Measurements from ENCODE around the gene PPP3CA.

- no peak for TF ChIP-seq POLR2AphosphoS5 (IDR thresholded peaks at IDR 0.05; ENCODE audit: borderline replicate concordance, low read depth, low read length)
- TF ChIP-seq EZH2 (IDR thresholded peaks at IDR 0.05), result no peak
- TF ChIP-seq FOXP2 (optimal IDR thresholded peaks at IDR 0.05; ENCODE audit: control extremely low read depth, extremely low read length, insufficient read depth), result no peak
These were observed 194.8 kb downstream of the PPP3CA start for GRCh38 chr4:101152521-101152920.

All from SK-N-MC (cell line).